Endothelial cell of umbilical vein (primary cell): Measurements from ENCODE around the gene SPPL3.

ENCODE experiments used
- EZH2 ChIP-seq: IDR thresholded peaks from 2 replicates; pipeline ENCODE4 v1.6.1; 2012; ENCODE audit warnings: borderline replicate concordance, low read depth, mild to moderate bottlenecking, moderate library complexity, low read length, inconsistent platforms; ENCODE audit not compliant: severe bottlenecking
- JUN ChIP-seq: IDR thresholded peaks from 2 replicates; pipeline ENCODE4 v1.6.1; 2011; ENCODE audit warnings: borderline replicate concordance, low read depth; ENCODE audit not compliant: insufficient read length, insufficient read depth
- MYC ChIP-seq: IDR thresholded peaks from one replicate; pipeline ENCODE4 v1.6.1; 2011; ENCODE audit warnings: mild to moderate bottlenecking, low read depth, low read length
- POLR2A ChIP-seq: IDR thresholded peaks from 2 replicates; pipeline ENCODE4 v1.6.1; 2012; ENCODE audit warnings: low read depth, mild to moderate bottlenecking, control low read depth, low read length
- TF ChIP-seq, protein P1 (sequence below), 2 donors: IDR thresholded peaks; 1 replicate in 1 of 2; 2 replicates in 1 of 2; pipeline ENCODE4 v1.5.1; 2011; ENCODE audit warnings: low read length in 2 of 2, mild to moderate bottlenecking in 2 of 2, moderate library complexity in 2 of 2, control low read depth in 1 of 2, inconsistent platforms in 1 of 2, low read depth in 1 of 2; ENCODE audit not compliant: insufficient read depth in 1 of 2; ENCODE audit errors: extremely low read depth in 1 of 2
- TF ChIP-seq, protein P2 (sequence below): IDR thresholded peaks from 2 replicates; pipeline ENCODE4 v1.6.1; 2011; ENCODE audit not compliant: insufficient read depth, insufficient read length

DNA sequence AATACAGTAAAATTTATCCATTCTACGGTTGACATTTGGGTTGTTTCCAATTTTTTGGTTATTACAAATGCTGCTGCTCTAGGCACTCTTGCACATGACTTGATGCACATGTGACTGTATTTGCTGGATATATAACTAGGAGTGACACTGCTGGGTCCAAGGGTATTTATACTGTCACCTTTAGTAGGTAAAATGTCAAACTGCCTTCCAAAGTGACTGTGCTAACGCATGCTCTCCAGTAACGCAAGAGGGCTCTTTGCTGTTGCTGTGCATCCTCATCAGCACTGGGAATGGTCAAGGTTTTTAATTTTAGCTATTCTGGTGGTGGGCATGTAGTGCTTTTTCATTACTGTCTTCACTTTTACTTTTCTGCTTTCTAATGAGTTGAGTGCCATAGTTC lies 116.3 kb downstream of the SPPL3 start:
- TF ChIP-seq POLR2A (no peak), MYC (no peak), EZH2 (no peak), JUN (no peak)
- TF ChIP-seq, protein P1, sequence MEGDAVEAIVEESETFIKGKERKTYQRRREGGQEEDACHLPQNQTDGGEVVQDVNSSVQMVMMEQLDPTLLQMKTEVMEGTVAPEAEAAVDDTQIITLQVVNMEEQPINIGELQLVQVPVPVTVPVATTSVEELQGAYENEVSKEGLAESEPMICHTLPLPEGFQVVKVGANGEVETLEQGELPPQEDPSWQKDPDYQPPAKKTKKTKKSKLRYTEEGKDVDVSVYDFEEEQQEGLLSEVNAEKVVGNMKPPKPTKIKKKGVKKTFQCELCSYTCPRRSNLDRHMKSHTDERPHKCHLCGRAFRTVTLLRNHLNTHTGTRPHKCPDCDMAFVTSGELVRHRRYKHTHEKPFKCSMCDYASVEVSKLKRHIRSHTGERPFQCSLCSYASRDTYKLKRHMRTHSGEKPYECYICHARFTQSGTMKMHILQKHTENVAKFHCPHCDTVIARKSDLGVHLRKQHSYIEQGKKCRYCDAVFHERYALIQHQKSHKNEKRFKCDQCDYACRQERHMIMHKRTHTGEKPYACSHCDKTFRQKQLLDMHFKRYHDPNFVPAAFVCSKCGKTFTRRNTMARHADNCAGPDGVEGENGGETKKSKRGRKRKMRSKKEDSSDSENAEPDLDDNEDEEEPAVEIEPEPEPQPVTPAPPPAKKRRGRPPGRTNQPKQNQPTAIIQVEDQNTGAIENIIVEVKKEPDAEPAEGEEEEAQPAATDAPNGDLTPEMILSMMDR (IDR thresholded peaks at IDR 0.05; ENCODE audit: extremely low read depth in 1 of 2, insufficient read depth in 1 of 2, low read depth in 1 of 2, low read length in 2 of 2) = no peak
- TF ChIP-seq, protein P2, sequence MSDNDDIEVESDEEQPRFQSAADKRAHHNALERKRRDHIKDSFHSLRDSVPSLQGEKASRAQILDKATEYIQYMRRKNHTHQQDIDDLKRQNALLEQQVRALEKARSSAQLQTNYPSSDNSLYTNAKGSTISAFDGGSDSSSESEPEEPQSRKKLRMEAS = no peak
